Prostate gland (tissue), 2 donors: ENCODE measurements around the gene PRKAG2. TPM values are rescaled to one million over a fixed set of nuclear protein-coding genes. Genes with fewer than 3 reads are reported as not detected.
"Not testable (repeated sequence)": the region's sequence is repeated elsewhere in the genome, so short reads cannot be mapped to it uniquely, and the experiment has no call there.

Experiments
- DNase-seq: peaks from one replicate; pipeline ENCODE4 v3.0.0-alpha.2; 2019; ENCODE audit warnings: low spot score
- H3K27ac ChIP-seq, 2 donors: fragments of 200-600 bp; sonication (generic); 2 replicates each; pipeline ENCODE4 v1.5.1; 2017 to 2019
- H3K27me3 ChIP-seq: fragments of 200-600 bp; sonication (generic); replicated peaks from 2 replicates; pipeline ENCODE4 v1.5.1; 2019; ENCODE audit not compliant: insufficient read depth
- H3K36me3 ChIP-seq, 2 donors: fragments of 200-600 bp; sonication (generic); 1 replicate in 1 of 2; 2 replicates in 1 of 2; pipeline versions ENCODE4 v1.5.1 to v1.8.1; 2017 to 2019
- H3K4me1 ChIP-seq: fragments of 200-600 bp; sonication (generic); replicated peaks from 2 replicates; pipeline ENCODE4 v1.5.1; 2019
- H3K4me3 ChIP-seq, 2 donors: fragments of 200-600 bp; sonication (generic); 2 replicates each; pipeline ENCODE4 v1.5.1; 2017 to 2019
- H3K9me3 ChIP-seq: fragments of 200-600 bp; sonication (generic); 2 replicates; pipeline ENCODE4 v1.5.1; 2017
- CTCF ChIP-seq, 4 experiments: fragments of 200-600 bp in 2 of 4; fragments of 450-650 bp in 2 of 4; sonication (generic) in 2 of 4; IDR thresholded peaks; 1 replicate in 3 of 4; 2 replicates in 1 of 4; pipeline ENCODE4 v1.5.1; 2016 to 2019; ENCODE audit warnings: antibody characterized with exemption in 4 of 4, mild to moderate bottlenecking in 2 of 4, moderate library complexity in 2 of 4
- POLR2A ChIP-seq: fragments of 450-650 bp; IDR thresholded peaks from one replicate; pipeline ENCODE4 v1.6.1; 2016; ENCODE audit warnings: antibody characterized with exemption, mild to moderate bottlenecking
- POLR2AphosphoS5 ChIP-seq: sonication (generic); formaldehyde crosslinking; IDR thresholded peaks from one replicate; pipeline ENCODE4 v1.6.1; 2017; ENCODE audit warnings: antibody characterized with exemption
- WGBS: methylation state at CpG from one replicate; pipeline ENCODE4 v1.1.5; 2018; 5-methylcytosine and 5-hydroxymethylcytosine counted together
- intact Hi-C: fragments of 100-400 bp; cut with DNase I; formaldehyde crosslinking; loops from one replicate; pipeline ENCODE4 v1.14.2; 2022
- total RNA-seq, 2 donors: library from RNA; depleted of rRNA; stranded (reverse); fragments of >200 nt; gene quantifications; one replicate each; pipeline ENCODE4 v1.1.0, GENCODE V29; 2016

Gene PRKAG2
- total RNA-seq, 2 donors from 2014 or later, result 31.6 to 38.1 TPM

GRCh38 chr7:151520419-151521261, 356.3 kb downstream of the PRKAG2 start:
- WGBS, result 17% methylated on average over 36 of the region's 55 CpGs
- peak; percentile 33 for DNase-seq
- H3K27me3 ChIP-seq, result no peaks in the 10 kb centered on the region
- TF ChIP-seq POLR2A (no peak), POLR2AphosphoS5 (no peak)
- H3K4me1 ChIP-seq, result peaks cover under 1% of the 10 kb centered on the region
- intact Hi-C loops, result loop anchor here (5.0 kb wide), 1 partner anchor 187 kb away; no protein-coding TSS in a partner anchor
- no peaks in the 10 kb centered on the region for H3K9me3 ChIP-seq
- peak overlapping the region; percentile 95 to 97 for H3K4me3 ChIP-seq
- peak overlapping the region; percentile 98 to 99 for H3K27ac ChIP-seq
- no peaks in the 10 kb centered on the region for H3K36me3 ChIP-seq

DNA sequence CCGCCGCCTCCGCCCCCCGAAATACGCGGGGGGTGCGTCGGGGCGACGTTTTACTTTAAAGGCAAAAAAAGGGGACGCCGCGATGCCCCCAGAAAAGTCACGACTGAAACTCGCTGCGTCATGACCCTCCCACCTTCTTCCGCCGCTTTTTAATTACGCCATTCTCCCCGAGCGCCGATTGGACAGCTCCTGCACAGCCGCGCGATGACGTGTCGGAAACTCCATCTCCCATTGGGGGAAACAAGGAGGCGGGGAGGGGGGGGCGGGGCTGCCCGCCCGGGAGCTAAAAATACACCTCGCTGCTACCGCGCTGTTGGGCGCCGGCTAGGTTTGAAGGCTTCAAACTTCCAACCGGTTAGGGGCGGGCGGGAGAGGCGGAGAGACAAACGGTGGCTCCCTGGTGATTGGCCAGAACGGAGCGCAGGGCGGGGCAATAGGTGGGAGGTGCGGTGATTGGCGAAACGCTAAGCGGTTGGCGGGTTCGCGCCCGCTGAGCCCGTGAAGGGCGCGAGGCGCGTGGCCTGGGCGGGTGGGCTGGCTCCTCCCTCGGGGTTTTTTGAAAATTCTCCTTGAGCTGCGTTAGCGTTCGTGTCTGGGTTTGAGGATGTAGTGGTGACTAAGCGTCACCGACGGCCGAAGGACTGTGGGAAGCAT, 357.0 kb downstream of the PRKAG2 start, which contains the start of gene RHEB:
Gene RHEB, minus strand, starts transcription at position 131 of the 654 bp plus-strand sequence. CDS start 384 bp downstream, outside the sequence.
- intact Hi-C loops, result loop anchor here (2.0 to 5.0 kb wide), 4 partner anchors 59 to 237 kb away; no protein-coding TSS in a partner anchor
- peaks cover 3% of the 10 kb centered on the region for H3K4me1 ChIP-seq
- no peaks in the 10 kb centered on the region for H3K27me3 ChIP-seq
- under 1% methylated on average over 42 of the region's 66 CpGs for WGBS
- peak within 1 kb of the TSS; percentile 98 to 99 for H3K27ac ChIP-seq
- no peaks in the 10 kb centered on the region for H3K36me3 ChIP-seq
- no peaks in the 10 kb centered on the region for H3K9me3 ChIP-seq
- TF ChIP-seq POLR2AphosphoS5, result peak; percentile 92
- TF ChIP-seq POLR2A, result peak; percentile 59
- TF ChIP-seq CTCF (IDR thresholded peaks at IDR 0.05), result no peak
- H3K4me3 ChIP-seq, result peak within 1 kb of the TSS; percentile 95 to 97
- DNase-seq, result peak; percentile 98

GRCh38 chr7:151518947-151519764, 357.8 kb downstream of the PRKAG2 start:
- peak; percentile 39 for DNase-seq
- TF ChIP-seq CTCF (IDR thresholded peaks at IDR 0.05), result peak in 1 of 4 experiments; percentile 24
- peak; percentile 36 for TF ChIP-seq POLR2A
- peak overlapping the region; percentile 95 to 97 for H3K4me3 ChIP-seq
- H3K4me1 ChIP-seq, H3K36me3 ChIP-seq, H3K27me3 ChIP-seq, H3K9me3 ChIP-seq: not testable (repeated sequence)
- under 1% methylated on average over 59 of the region's 118 CpGs for WGBS
- H3K27ac ChIP-seq, result peak overlapping the region; percentile 98 to 99
- intact Hi-C loops, result loop anchor here (2.0 to 5.0 kb wide), 3 partner anchors 58 to 238 kb away; no protein-coding TSS in a partner anchor

GRCh38 chr7:151518105-151518946, 358.6 kb downstream of the PRKAG2 start:
- Histone ChIP-seq H3K4me3 (peak overlapping the region; percentile 95 to 97), H3K27ac (peak overlapping the region; percentile 98 to 99), H3K27me3 (no peaks in the 10 kb centered on the region), H3K36me3 (no peaks in the 10 kb centered on the region), H3K9me3 (no peaks in the 10 kb centered on the region), H3K4me1 (peaks cover 3% of the 10 kb centered on the region)
- peak; percentile 45 for DNase-seq
- TF ChIP-seq POLR2AphosphoS5, result peak; percentile 35
- TF ChIP-seq CTCF (IDR thresholded peaks at IDR 0.05), result no peak
- under 1% methylated on average over 36 of the region's 36 CpGs for WGBS
- intact Hi-C loops, result loop anchor here (2.0 to 5.0 kb wide), 3 partner anchors 58 to 239 kb away; no protein-coding TSS in a partner anchor
